Measurements from ENCODE around the gene CLEC2B.
"Not testable (repeated sequence)": the region's sequence is repeated elsewhere in the genome, so short reads cannot be mapped to it uniquely, and the experiment has no call there.

The CLEC2B gene

DNA sequence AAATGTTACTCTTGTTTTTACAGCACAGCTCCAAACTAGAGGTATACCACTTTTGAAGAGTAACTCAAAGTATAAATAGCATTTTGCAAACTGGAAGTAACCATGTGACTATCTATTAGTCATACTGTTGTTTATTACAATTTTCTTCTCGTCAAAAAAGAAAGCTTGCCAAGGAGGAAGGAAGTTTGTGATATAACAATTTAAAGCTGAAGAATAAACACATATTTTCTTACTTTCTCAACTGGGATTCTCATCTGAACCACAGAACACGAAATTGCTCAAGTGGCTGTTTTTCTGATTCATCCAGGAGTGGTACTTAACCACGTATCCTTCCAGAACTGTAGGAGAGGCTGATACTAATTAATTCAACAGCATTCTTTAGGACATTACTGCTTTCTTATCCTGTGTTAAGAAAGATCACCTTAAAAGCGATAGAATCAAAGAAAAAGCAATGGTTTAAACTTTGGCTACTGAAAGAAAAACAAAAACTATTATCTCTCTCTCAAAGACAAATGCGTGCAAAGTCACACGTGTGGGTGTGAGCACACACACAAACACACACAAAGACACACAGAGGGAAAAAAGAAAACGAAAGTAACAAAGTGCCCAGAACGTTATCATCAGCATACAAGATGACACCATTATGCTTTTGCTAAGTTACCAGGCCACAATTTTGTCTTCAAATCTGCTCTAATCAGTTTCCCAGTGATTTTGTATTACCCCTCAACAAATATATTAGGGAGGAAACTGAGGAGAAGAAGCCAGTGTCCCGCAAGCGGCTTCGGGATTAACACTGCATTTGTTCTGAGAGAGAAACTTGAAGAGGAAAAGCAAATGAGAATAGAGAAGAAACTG is at the start of gene CLEC2B:
Gene CLEC2B (minus strand): TSS at position 48 of the 855 bp plus-strand sequence.
- in situ Hi-C loops (cut with HindIII; ENCODE audit: low sequenced_read_pairs), result no loop called here

DNA sequence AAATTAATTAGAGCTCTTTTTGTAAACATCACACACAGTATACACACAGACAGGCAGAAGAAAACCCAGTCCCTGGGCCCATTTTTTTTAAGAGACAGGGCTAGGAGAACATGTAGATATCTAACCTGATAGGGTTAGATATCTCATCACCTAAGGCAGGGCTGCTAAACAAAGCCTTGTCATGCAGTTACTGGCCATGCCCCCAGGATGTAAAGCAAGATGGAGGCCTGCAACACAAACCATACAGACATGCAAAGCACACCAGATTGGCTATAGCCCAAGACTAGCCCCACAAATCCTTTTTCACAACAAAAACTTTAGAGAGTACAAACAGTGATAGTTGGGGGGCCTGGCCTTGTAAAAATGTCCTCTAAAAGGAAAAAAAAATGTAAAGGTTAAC is 42.6 kb upstream of the CLEC2B start:
- in situ Hi-C loops (cut with HindIII; ENCODE audit: low sequenced_read_pairs), result no loop called here

DNA sequence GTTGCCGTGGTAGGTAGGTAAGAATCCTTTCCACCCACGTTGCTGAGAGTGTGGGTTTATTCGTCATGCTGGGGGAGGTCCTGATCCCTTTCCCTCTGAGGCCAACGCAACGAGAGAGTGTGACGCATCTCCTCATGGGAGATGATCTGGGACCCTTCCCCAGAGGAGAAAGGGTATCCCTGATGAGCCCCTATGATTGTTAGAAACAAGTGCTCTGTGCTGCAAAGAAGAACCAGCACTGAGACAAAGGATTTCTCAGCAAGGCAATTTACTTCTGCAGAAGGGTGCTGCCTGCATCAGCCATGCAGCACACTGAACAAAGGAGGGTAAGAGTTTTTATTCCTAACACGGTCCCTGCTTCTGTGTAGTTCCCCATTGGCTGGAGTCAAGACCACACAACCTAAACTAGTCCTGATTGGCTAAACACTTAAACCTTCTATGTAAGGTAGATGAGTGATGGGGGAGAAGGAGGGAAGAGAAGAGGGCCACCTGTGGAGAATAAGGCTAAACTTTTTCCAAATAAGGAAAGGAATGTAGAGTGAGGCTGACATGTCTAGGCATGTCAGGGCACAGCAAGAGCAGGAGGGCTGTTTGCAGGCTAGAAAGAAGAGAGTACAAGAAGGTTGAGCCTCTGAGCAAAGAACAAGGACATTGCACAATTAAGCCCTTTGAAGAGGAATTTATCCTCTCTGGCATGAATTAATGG is 41.7 kb upstream of the CLEC2B start:
- in situ Hi-C loops (cut with HindIII; ENCODE audit: low sequenced_read_pairs), result no loop called here

DNA sequence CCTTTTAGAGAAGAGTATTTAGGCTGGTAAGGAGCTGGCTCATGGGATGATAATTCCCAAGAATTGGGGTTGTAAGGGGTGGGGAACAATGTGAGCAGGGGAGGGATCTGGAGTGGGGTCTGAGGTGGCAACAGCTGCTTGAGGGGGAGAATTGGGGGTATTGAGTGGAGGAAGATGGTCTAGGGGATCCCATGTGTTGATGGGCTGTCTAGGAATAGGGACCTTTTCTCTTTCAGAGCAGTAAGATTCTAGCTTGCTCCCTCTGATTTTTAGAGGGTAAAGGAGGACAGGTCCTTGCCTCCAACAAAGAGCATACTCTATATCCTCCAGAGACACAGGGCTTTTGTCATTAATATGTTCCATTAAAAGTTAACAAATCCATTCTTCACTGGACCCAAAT is 40.6 kb upstream of the CLEC2B start:
- in situ Hi-C loops (cut with HindIII; ENCODE audit: low sequenced_read_pairs), result no loop called here

GRCh38 chr12:9908350-9908749 is 39.2 kb upstream of the CLEC2B start:
- in situ Hi-C loops (cut with HindIII; ENCODE audit: low sequenced_read_pairs), result no loop called here

DNA sequence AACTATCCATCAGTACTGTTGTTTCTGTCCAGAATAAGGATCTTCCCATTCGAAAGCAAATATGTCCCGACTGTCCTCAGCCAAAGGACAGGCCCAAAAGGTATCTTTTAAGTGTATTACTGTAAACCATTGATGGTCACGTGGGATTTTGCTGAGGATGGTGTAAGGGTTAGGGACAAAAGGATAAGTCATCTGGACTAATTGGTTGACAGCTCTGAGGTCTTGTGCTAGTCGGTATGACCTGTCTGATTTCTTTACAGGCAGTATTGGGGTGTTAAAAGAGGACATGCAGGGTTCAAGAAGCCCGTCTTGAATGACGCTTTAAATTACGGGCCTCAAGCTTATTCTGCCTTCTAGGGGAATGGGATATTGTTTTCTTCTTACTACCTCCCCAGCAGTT is 38.6 kb upstream of the CLEC2B start:
- in situ Hi-C loops (cut with HindIII; ENCODE audit: low sequenced_read_pairs), result no loop called here

DNA sequence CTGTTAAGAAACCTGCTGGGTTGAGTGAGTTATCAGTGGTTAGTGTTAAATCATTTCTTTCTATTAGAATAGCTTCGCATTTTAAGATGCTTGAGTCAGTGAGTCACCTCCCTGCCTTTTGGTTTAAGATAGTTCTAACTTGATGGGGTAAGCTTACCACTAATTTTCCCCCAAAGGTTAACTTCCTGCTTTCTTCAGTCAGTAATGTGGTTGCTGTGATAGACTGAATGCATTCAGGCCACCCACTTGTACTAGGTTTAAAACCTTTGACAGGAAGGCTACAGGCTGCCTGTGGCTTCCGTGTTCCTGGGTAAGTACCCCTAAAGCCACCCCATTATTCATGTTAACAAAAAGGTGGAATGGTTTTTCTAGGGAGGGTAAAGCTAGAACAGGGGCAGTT is 37.7 kb upstream of the CLEC2B start:
- in situ Hi-C loops (cut with HindIII; ENCODE audit: low sequenced_read_pairs), result no loop called here

- in situ Hi-C loops (cut with HindIII; ENCODE audit: low sequenced_read_pairs), result no loop called here
These were observed 33.5 kb upstream of the CLEC2B start for GRCh38 chr12:9902539-9903228.

DNA sequence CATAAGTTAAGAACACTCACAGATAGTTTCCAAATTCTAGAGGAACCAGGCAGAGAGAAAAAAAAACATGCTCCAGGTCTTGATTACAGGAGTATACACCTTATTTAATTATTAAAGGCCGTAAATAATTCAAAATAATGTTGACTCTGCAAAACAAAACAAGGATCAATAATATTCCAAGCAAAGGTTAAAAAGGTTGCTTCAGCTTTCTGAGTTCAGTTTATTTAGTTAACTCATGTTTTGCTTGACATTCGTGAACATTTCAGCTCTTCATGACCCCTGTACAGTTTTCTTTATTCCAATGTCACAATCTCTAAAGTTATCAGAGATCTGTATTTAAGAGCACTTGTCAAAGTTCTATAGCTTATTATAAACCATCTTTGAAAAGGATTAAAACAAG is 31.8 kb upstream of the CLEC2B start:
- in situ Hi-C loops (cut with HindIII; ENCODE audit: low sequenced_read_pairs), result no loop called here

DNA sequence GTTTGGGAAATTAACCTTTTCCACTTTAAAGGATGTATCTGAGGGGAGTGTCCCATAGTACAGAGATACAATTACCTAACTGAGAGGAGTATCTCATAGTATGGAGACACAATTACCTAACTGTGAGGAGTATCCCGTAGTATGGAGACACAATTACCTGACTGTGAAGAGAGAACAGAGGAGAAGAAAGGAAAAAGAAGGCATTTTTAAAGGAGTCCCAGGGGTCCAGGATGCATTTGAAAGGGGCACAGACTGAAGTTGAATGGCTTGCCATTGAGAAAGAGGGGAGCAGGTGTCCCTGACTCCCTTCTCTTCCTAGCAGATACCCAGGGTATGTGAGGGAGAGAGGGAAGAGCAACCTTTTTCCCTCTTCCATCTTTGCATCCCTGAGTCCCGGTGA is 30.1 kb upstream of the CLEC2B start:
- in situ Hi-C loops (cut with HindIII; ENCODE audit: low sequenced_read_pairs), result no loop called here

DNA sequence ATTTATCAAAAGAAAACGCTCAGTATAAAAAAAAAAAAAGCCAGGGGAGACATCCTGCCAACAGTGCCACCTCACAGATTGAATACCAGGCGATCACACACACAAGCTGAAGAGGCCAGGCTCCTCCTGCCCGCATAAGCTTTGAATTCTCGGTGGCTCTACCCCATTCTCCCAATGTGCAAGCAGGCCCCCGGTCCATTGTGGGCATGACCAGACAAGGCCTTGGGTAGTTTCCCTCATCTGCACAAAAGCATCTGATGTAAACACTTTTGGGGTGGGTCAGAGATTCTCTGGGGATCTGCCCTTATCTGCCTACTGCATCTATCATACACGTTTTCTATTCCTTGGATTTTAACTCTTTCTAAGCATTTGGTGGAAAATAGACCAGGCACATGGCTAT is 28.4 kb upstream of the CLEC2B start:
- in situ Hi-C loops (cut with HindIII; ENCODE audit: low sequenced_read_pairs), result no loop called here

- in situ Hi-C loops (cut with HindIII; ENCODE audit: low sequenced_read_pairs), result no loop called here
These were observed 26.2 kb upstream of the CLEC2B start for GRCh38 chr12:9895215-9895971.

GRCh38 chr12:9888665-9889273 is 19.6 kb upstream of the CLEC2B start:
- in situ Hi-C loops (cut with HindIII; ENCODE audit: low sequenced_read_pairs), result no loop called here

DNA sequence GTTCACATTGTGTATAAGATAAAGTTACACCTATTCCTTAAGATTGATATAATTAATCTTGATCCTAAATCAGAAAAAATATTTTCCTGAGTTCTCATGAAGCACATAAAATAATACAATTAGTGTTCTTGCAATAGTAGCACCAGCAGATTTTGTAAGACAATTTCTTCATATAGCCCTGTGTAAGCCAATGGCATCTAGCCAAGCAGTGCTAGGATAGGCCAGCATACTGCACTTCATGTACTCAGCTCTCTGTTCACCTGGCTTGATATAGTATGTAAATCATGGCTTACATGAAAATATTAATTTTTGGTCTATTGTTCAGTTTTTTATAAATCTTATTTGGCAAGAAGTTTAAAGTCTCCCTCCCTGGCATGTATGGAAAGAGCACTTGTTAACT is 14.0 kb upstream of the CLEC2B start:
- in situ Hi-C loops (cut with HindIII; ENCODE audit: low sequenced_read_pairs), result no loop called here

DNA sequence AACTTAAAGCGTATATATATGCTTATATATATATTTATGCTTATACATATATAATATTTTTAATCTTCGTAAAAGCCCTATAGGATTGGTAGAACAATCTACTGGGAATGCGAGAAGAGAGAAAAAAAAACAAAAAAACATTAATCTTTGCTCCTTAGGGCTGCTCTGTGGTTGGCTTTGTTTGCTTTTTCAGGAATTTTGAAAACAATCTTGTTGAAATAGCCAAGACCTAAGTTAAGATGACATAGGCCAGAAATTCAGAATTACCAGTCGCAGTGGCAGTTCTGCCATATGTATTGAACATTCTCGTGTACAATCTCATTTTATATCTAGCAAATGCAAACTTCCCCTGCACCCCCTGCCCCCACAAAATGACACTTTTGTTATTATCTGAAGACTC is 12.8 kb upstream of the CLEC2B start:
- in situ Hi-C loops (cut with HindIII; ENCODE audit: low sequenced_read_pairs), result no loop called here

GRCh38 chr12:9881246-9881645 is 12.1 kb upstream of the CLEC2B start, which contains the start of gene KLRF2:
TSS of gene KLRF2 (plus strand) at chr12:9881489. CDS start at chr12:9881596, 107 bp downstream.
- in situ Hi-C loops (cut with HindIII; ENCODE audit: low sequenced_read_pairs), result no loop called here

GRCh38 chr12:9880532-9881078 is 11.5 kb upstream of the CLEC2B start:
- in situ Hi-C loops (cut with HindIII; ENCODE audit: low sequenced_read_pairs), result no loop called here

DNA sequence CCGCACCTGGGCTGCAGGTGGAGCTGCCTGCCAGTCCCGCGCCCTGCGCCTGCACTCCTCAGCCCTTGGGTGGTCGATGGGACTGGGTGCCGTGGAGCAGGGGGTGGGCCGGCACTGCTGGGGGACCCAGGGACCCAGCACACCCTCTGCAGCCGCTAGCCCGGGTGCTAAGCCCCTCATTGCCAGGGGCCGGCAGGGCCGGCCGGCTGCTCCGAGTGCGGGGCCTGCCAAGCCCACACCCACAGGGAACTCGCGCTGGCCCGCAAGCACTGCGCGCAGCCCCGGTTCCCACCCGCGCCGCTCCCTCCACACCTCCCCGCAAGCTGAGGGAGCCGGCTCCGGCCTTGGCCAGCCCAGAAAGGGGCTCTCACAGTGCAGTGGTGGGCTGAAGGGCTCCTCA is 7.0 kb upstream of the CLEC2B start:
- in situ Hi-C loops (cut with HindIII; ENCODE audit: low sequenced_read_pairs), result not testable (repeated sequence)

GRCh38 chr12:9872742-9873141 is 3.6 kb upstream of the CLEC2B start:
- in situ Hi-C loops (cut with HindIII; ENCODE audit: low sequenced_read_pairs), result no loop called here

GRCh38 chr12:9872162-9872561 is 3.0 kb upstream of the CLEC2B start:
- in situ Hi-C loops (cut with HindIII; ENCODE audit: low sequenced_read_pairs), result no loop called here
